Head of caudate nucleus (tissue), 42 donors: Measurements from ENCODE around the gene CERS6.
A peak's percentile ranks its signal among the peaks of the same experiment; 100 is the strongest.

ENCODE experiments used
- DNase-seq, 42 donors: peaks; one replicate each; pipeline versions ENCODE4 v3.0.0 to v3.0.0-alpha.2; 2020 to 2021; ENCODE audit warnings: mixed read lengths in 7 of 42
- intact Hi-C: fragments of 100-400 bp; cut with DNase I; formaldehyde crosslinking; loops from one replicate; pipeline ENCODE4 v1.15.0; 2022

Gene CERS6

GRCh38 chr2:168611091-168611490 lies 155.0 kb downstream of the CERS6 start:
- intact Hi-C loops = no loop called here
- no peak for DNase-seq

- intact Hi-C loops = no loop called here
- DNase-seq = no peak
These were observed 156.0 kb downstream of the CERS6 start for GRCh38 chr2:168611896-168612650.

- intact Hi-C loops = no loop called here
- DNase-seq = no peak
These were observed 156.6 kb downstream of the CERS6 start for GRCh38 chr2:168612719-168613118.

GRCh38 chr2:168613551-168613950 lies 157.5 kb downstream of the CERS6 start:
- DNase-seq = no peak
- intact Hi-C loops = no loop called here

- intact Hi-C loops = no loop called here
These were observed 158.3 kb downstream of the CERS6 start for GRCh38 chr2:168614172-168615018.

GRCh38 chr2:168620554-168620953 lies 164.5 kb downstream of the CERS6 start:
- intact Hi-C loops = no loop called here

More at GRCh38 chr2:168614172-168615018, 158.3 kb downstream of the CERS6 start:
- no peak for DNase-seq

GRCh38 chr2:168622559-168622958 lies 166.5 kb downstream of the CERS6 start:
- no peak for DNase-seq
- intact Hi-C loops = no loop called here

More at GRCh38 chr2:168620554-168620953, 164.5 kb downstream of the CERS6 start:
- no peak for DNase-seq

- DNase-seq = no peak
- intact Hi-C loops = no loop called here
These were observed 168.0 kb downstream of the CERS6 start for GRCh38 chr2:168624028-168624427.

- intact Hi-C loops = no loop called here
- no peak for DNase-seq
These were observed 170.0 kb downstream of the CERS6 start for GRCh38 chr2:168626096-168626495.

- intact Hi-C loops = no loop called here
- DNase-seq = no peak
These were observed 170.6 kb downstream of the CERS6 start for GRCh38 chr2:168626647-168627046.

- intact Hi-C loops = no loop called here
- DNase-seq = no peak
These were observed 176.6 kb downstream of the CERS6 start for GRCh38 chr2:168632709-168633121.

- no peak for DNase-seq
- intact Hi-C loops = no loop called here
These were observed 177.1 kb downstream of the CERS6 start for GRCh38 chr2:168633200-168633599.

- no peak for DNase-seq
- intact Hi-C loops = no loop called here
These were observed 177.8 kb downstream of the CERS6 start for GRCh38 chr2:168633895-168634294.

GRCh38 chr2:168635065-168635577 lies 179.0 kb downstream of the CERS6 start:
- peak in 15 of 42 donors; percentile 5 to 39 (median 27) for DNase-seq
- intact Hi-C loops = no loop called here

- no peak for DNase-seq
- intact Hi-C loops = no loop called here
These were observed 182.9 kb downstream of the CERS6 start for GRCh38 chr2:168639018-168639417.

GRCh38 chr2:168639441-168639898 lies 183.4 kb downstream of the CERS6 start:
- intact Hi-C loops = no loop called here
- DNase-seq = no peak

- no peak for DNase-seq
- intact Hi-C loops = no loop called here
These were observed 184.0 kb downstream of the CERS6 start for GRCh38 chr2:168640039-168640438.

- DNase-seq = no peak
- intact Hi-C loops = no loop called here
These were observed 185.6 kb downstream of the CERS6 start for GRCh38 chr2:168641636-168642035.

GRCh38 chr2:168642873-168643272 lies 186.8 kb downstream of the CERS6 start:
- intact Hi-C loops = no loop called here
- DNase-seq = peak in 2 of 42 donors; percentile 14 to 23

GRCh38 chr2:168643979-168644378 lies 187.9 kb downstream of the CERS6 start:
- peak in 4 of 42 donors; percentile 17 to 49 (median 31) for DNase-seq
- intact Hi-C loops = no loop called here
